Measurements from ENCODE around the gene LRRN2.

LRRN2 gene

DNA sequence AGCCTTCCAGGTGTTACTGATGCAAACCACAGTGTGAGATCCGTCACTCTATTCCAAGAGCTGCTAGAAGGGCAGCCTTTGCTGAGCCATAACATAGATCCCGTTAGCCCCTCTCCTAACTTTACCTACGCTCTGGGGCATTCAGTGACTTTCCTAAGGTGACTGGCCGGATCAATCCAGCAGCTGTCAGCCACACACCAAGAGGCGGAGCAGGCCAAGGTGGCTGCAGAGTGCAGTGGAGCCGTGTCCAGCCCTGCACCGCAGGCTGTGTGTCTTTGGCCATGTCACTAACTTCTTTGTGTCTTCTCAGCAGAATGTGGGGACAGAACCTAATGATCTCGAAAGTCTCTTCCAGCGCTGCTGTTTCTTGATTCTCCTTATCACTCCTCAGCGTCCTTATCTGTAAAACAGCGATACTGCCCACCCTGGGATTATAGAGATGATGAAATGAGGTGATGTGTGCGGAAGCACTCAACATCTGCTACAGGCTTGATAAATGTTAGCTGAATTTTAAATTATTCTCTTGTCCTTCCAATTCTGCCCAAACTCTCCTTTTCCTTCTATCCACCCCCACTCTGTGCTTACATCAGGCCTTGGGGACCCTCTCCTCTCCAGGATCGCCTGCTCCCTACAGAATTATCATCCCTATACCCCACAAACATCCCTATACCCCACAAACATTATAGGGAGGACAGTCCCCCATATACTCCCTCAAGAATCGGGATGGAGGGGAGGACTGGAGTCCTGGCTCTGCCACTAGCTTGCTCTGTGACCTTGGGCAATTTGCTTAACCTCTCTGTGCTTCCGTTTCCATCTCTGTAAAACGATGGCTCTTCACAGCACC lies 25.8 kb upstream of the LRRN2 start:
- no peak overlapping the region for H3K27ac ChIP-seq
- TF ChIP-seq, protein P1, sequence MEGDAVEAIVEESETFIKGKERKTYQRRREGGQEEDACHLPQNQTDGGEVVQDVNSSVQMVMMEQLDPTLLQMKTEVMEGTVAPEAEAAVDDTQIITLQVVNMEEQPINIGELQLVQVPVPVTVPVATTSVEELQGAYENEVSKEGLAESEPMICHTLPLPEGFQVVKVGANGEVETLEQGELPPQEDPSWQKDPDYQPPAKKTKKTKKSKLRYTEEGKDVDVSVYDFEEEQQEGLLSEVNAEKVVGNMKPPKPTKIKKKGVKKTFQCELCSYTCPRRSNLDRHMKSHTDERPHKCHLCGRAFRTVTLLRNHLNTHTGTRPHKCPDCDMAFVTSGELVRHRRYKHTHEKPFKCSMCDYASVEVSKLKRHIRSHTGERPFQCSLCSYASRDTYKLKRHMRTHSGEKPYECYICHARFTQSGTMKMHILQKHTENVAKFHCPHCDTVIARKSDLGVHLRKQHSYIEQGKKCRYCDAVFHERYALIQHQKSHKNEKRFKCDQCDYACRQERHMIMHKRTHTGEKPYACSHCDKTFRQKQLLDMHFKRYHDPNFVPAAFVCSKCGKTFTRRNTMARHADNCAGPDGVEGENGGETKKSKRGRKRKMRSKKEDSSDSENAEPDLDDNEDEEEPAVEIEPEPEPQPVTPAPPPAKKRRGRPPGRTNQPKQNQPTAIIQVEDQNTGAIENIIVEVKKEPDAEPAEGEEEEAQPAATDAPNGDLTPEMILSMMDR (conservative IDR thresholded peaks at IDR 0.05), result no peak

DNA sequence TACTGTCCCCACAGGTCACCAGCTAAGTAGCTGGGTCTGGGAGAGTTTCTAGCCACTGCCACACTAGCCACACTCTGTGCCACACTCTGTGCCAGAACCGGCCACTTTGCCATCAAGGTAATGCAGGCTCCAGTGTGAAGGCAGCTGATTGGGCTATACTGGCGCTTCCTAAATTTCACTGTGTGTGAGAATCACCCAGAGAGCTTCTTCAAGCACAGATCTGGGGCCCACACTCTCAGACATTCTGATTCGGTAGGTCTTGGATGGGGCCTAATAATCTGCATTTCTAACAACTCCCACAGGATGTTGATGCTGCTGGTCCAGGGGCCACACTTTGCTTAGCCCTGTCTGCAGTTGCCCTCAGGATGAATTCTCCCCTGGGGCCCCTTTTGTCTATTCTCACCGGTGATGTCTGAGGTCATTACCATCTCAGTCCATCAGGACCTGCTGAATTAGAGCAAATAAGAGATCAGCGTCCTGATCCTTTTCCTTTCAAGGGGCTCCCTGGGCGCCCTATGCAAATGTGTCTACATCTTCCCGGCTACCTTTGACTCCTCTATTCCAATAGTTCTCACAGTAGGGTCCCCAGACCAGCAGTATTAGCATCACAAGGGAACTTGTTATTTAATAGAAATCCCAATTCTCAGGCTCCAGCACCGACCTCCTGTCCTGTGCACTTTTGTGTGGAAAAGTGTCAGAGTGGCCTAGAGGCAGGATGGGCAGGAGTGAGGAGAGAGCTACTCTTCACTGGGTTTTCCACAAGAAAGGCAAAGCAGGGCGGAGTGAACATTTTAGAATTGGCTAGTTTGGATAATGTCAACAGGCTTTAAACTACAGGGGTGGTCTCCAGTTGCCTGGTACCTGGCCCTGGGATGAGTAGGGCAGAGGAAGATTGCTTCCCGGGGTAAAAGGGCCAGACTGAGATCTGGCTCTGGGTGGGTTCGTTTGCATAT lies 24.7 kb upstream of the LRRN2 start:
- no peak overlapping the region for H3K27ac ChIP-seq
- TF ChIP-seq, protein P1 (conservative IDR thresholded peaks at IDR 0.05), result no peak

DNA sequence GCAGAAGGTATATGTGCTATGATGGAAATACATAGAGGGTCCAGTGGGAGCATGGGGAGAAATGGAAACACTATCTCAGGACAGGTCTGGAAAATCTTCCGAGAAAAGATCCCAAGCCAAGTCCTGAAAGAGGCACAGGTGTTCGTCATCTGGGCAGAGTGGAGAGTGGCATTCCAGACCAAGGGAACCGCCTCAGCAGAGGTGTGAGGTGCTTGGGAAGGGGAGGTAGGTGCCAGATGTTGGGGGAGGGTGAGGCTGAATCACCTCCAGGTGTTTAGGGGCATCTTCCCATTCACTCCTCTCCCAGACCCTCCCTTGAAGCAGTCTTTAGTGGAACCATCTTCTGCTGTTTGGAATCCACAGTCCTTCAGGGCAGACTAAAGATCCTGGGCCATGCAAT lies 23.5 kb upstream of the LRRN2 start:
- H3K27ac ChIP-seq, result no peak overlapping the region
- TF ChIP-seq, protein P1 (conservative IDR thresholded peaks at IDR 0.05), result no peak

DNA sequence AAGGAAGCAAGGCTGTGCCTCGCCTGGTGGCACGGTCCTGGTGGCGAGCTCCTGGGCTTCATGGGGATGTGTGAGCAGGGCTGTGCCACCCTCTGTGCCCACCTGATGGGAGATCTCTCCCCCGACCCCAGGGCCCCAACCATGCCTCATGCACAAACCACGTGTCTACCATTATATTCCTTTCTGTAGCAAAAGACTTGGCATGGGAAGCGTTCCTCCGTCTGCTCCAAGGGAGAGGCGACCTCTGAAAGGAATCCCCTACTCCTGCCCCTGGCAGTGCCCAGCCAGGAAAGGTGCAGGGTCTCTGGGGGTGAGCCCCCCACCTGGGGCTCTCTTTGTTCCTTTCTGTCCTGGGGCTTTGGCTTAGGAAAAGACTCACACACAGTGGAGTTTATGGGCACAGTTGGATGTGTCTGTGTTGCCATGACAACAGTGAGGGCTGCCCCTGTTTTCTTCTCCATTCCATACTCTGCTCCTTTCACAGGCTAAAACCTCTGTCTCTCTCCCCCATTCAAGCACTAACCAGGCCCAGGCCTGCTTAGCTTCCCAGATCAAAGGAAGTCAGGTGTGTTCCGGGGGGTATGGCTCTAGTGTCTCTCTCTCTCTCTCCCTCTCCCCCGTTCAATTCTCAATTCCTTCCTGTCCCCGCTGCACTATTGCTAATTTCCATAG lies 21.4 kb upstream of the LRRN2 start:
- TF ChIP-seq, protein P1 (conservative IDR thresholded peaks at IDR 0.05), result no peak
- no peak overlapping the region for H3K27ac ChIP-seq

DNA sequence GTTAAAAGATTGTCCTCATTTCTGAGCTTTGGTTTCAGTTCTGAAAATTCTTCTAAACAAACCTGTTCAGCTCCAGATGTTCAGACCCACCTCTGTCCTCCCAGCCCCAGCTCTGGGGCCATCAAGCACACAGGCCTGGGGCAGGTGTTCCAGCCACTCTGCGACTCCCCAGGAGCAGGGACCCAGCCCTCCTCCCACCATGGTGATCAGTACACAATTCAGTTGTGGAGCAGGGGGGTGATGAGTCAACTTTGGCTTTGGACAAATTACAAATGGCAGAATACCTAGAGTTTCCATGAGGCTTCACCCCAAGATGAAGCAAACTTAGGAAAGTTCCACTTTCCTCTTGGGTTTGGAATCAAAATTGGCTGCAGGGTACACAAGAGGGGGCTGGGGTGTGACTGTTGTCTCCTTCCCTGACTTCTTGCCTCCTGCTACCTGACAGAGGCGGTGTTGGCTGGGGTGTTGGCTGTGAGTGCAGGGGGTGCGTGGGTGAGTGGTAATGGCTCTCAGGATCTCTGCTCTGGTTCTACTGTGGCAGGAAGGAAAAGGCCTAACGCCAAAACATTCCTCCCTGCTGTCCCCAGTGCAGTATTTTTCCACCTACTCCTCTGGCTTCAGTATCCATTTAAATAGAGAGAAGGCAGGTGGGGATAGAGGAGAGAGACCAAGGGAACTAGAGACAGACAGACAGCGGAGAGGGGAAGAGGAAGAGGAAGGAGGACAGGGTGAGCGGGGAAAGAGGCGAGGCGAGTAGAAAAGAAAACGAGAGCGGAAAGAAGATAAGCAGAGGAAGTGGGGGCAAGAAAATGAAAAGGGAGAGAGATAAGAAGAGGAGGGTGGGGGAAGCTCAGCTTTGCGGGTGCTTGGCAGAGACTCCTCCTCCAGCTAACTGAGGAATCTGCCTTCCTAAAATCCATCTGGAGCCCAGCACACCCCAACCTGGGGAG lies 20.6 kb upstream of the LRRN2 start:
- TF ChIP-seq, protein P1 (conservative IDR thresholded peaks at IDR 0.05), result no peak
- H3K27ac ChIP-seq, result no peak overlapping the region

DNA sequence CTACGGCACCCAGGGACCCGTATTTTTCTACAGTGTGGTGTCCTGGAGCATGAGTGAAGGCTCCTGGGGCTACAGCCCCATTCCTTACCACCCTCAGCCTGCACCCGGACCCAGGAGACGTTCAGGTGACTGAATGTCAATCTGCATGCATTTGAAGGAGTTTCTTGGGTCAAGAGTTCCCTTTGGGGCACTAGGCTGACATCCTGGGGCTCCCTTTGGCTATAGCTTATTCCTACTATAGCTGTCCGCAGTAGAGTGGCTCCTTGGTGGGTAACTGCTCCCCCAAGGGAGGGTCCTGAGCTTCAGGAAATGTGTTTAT lies 19.9 kb upstream of the LRRN2 start:
- H3K27ac ChIP-seq, result no peak overlapping the region
- TF ChIP-seq, protein P1 (conservative IDR thresholded peaks at IDR 0.05), result no peak

Measured in VCaP (cell line).